HG03439 (cell line): Measurements from ENCODE around the gene ELOB.

ENCODE experiments used
- ATAC-seq: cut with Tn5 transposase; IDR thresholded peaks from one replicate; pipeline ENCODE4 v1.9.1; 2021; ENCODE audit warnings: mild to moderate bottlenecking, moderate library complexity; ENCODE audit not compliant: unreplicated experiment

The ELOB gene

GRCh38 chr16:2751577-2752034 is 25.5 kb downstream of the ELOB start:
- peak; percentile 34 for ATAC-seq

- no peak for ATAC-seq
Observed at GRCh38 chr16:2749936-2750335, 27.1 kb downstream of the ELOB start.

GRCh38 chr16:2749476-2749875 is 27.6 kb downstream of the ELOB start:
- ATAC-seq: no peak

- no peak for ATAC-seq
Observed at GRCh38 chr16:2748757-2749455, 28.2 kb downstream of the ELOB start.

- no peak for ATAC-seq
Observed at GRCh38 chr16:2745961-2746360, 31.1 kb downstream of the ELOB start.

- no peak for ATAC-seq
Observed at GRCh38 chr16:2745116-2745890, 31.8 kb downstream of the ELOB start.

- ATAC-seq: no peak
Observed at GRCh38 chr16:2744711-2745110, 32.4 kb downstream of the ELOB start.

- ATAC-seq: no peak
Observed at GRCh38 chr16:2743007-2743810, 33.9 kb downstream of the ELOB start.

- ATAC-seq: no peak
Observed at GRCh38 chr16:2742323-2743006, 34.6 kb downstream of the ELOB start.

- no peak for ATAC-seq
Observed at GRCh38 chr16:2741168-2741567, 35.9 kb downstream of the ELOB start.

GRCh38 chr16:2740476-2740875 is 36.6 kb downstream of the ELOB start:
- no peak for ATAC-seq

- no peak for ATAC-seq
Observed at GRCh38 chr16:2739625-2740430, 37.3 kb downstream of the ELOB start.

GRCh38 chr16:2738615-2739014 is 38.5 kb downstream of the ELOB start:
- ATAC-seq: no peak

GRCh38 chr16:2737895-2738418 is 39.1 kb downstream of the ELOB start:
- no peak for ATAC-seq

- ATAC-seq: no peak
Observed at GRCh38 chr16:2737238-2737605, 39.9 kb downstream of the ELOB start.

GRCh38 chr16:2736476-2737237 is 40.4 kb downstream of the ELOB start:
- ATAC-seq: no peak

GRCh38 chr16:2734844-2735515 is 42.1 kb downstream of the ELOB start:
- ATAC-seq: no peak

- no peak for ATAC-seq
Observed at GRCh38 chr16:2728034-2728433, 49.0 kb downstream of the ELOB start.

- no peak for ATAC-seq
Observed at GRCh38 chr16:2726923-2727322, 50.2 kb downstream of the ELOB start.
